Stomach (tissue), 9 donors: ENCODE data around the gene ST6GALNAC5. TPM values are rescaled to one million over a fixed set of nuclear protein-coding genes. Genes with fewer than 3 reads are reported as not detected.

Experiments used
- DNase-seq, 2 donors: peaks; one replicate each; pipeline versions ENCODE4 v3.0.0 to v3.0.0-alpha.2; 2013 to 2019
- H3K27ac ChIP-seq, 5 donors: fragments of 200-600 bp in 4 of 5; sonication (generic) in 4 of 5; one replicate each; pipeline ENCODE4 v1.5.1; 2013 to 2019; ENCODE audit warnings: mild to moderate bottlenecking in 1 of 5, moderate library complexity in 1 of 5
- H3K27me3 ChIP-seq, 3 donors: fragments of 200-600 bp; sonication (generic); one replicate each; pipeline ENCODE4 v1.5.1; 2017 to 2019; ENCODE audit warnings: mixed run types in 1 of 3
- H3K36me3 ChIP-seq, 4 donors: fragments of 200-600 bp; sonication (generic); 1 replicate in 3 of 4; 2 replicates in 1 of 4; pipeline ENCODE4 v1.5.1; 2016 to 2019
- H3K4me1 ChIP-seq, 4 donors: fragments of 200-600 bp; sonication (generic); one replicate each; pipeline ENCODE4 v1.5.1; 2016 to 2019
- H3K4me3 ChIP-seq, 4 donors: fragments of 200-600 bp; sonication (generic) in 3 of 4; one replicate each; pipeline ENCODE4 v1.5.1; 2016 to 2019; ENCODE audit warnings: mild to moderate bottlenecking in 1 of 4
- H3K9me3 ChIP-seq, 4 donors: fragments of 200-600 bp; sonication (generic); one replicate each; pipeline ENCODE4 v1.5.1; 2016 to 2019
- EP300 ChIP-seq: sonication (generic); formaldehyde crosslinking; IDR thresholded peaks from one replicate; pipeline ENCODE4 v1.6.1; 2017; ENCODE audit warnings: antibody characterized with exemption
- POLR2A ChIP-seq, 4 donors: fragments of 450-650 bp; IDR thresholded peaks; one replicate each; pipeline ENCODE4 v1.6.1; 2016; ENCODE audit warnings: antibody characterized with exemption in 4 of 4, control low read depth in 2 of 4, mild to moderate bottlenecking in 1 of 4, moderate library complexity in 1 of 4
- POLR2AphosphoS5 ChIP-seq, 3 donors: sonication (generic); formaldehyde crosslinking; IDR thresholded peaks; one replicate each; pipeline ENCODE4 v1.6.1; 2016; ENCODE audit warnings: antibody characterized with exemption in 3 of 3
- WGBS, 5 donors: extraction: QIAGEN DNeasy Blood & Tissue Kit in 3 of 5; methylation state at CpG; one replicate each; pipeline versions ENCODE4 v1.1.5 to v1.1.7; 2013 to 2018; 5-methylcytosine and 5-hydroxymethylcytosine counted together
- intact Hi-C: fragments of 100-400 bp; cut with DNase I; formaldehyde crosslinking; loops from one replicate; pipeline ENCODE4 v1.15.1; 2023; ENCODE audit warnings: low total_unique reads
- polyA plus RNA-seq, 3 donors: library from polyadenylated mRNA; stranded (reverse); fragments of 200-250 nt; gene quantifications; one replicate each; pipeline ENCODE4 v1.2.3, GENCODE V29; 2013
- total RNA-seq, 5 donors: library from RNA; depleted of rRNA; stranded (reverse); fragments of >200 nt; gene quantifications; one replicate each; pipeline versions ENCODE4 v1.1.0 to v1.2.3, GENCODE V29; 2014 to 2016
- TF ChIP-seq, protein P1 (sequence below), 7 experiments: fragments of 450-650 bp in 4 of 7; fragments of 200-600 bp in 3 of 7; sonication (generic) in 3 of 7; IDR thresholded peaks; one replicate each; pipeline ENCODE4 v1.5.1; 2016 to 2019; ENCODE audit warnings: antibody characterized with exemption in 7 of 7, control low read depth in 2 of 7, mild to moderate bottlenecking in 1 of 7
- donor health status: healthy with polysubstance abuse.
- donor health status: Bipolar disorder and iron deficiency.
- donor health status: healthy.

ST6GALNAC5 gene
- total and polyA plus RNA-seq, 8 donors, result 1.3 to 22.0 (median 2.9) TPM; not detected in 1

DNA sequence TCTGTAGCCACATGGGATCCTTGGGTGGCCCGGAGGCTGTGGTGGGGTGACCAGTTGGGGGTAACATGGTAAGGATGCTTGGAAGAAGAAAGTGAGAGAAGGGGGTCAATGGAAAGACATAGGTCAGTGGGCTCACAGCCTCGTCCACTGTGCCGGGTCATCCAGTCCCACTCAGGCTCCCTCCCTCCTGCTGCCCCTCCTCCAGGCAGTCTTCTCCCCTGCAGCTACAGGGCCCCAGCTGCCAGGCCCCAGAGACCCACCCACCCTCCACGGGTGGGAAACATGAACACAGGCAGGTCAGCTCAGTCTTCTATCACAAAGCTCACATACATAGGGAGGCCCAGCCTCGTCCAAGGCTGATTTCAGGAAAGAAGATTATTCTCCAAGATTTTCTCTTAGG lies 158.3 kb downstream of the ST6GALNAC5 start:
- Histone ChIP-seq H3K4me3 (no peak overlapping the region), H3K27ac (no peak overlapping the region), H3K36me3 (no peaks in the 10 kb centered on the region), H3K4me1 (peaks cover 0 to 2% (median 0%) of the 10 kb centered on the region in 4 donors), H3K9me3 (no peaks in the 10 kb centered on the region), H3K27me3 (no peaks in the 10 kb centered on the region)
- intact Hi-C loops, result no loop called here
- 67 to 96% (median 77%) methylated on average over 3 to 5 of the region's 5 CpGs for WGBS, 5 donors
- DNase-seq, result no peak
- TF ChIP-seq POLR2A (IDR thresholded peaks at IDR 0.05) (no peak), EP300 (no peak), POLR2AphosphoS5 (IDR thresholded peaks at IDR 0.05) (no peak)
- TF ChIP-seq, protein P1, sequence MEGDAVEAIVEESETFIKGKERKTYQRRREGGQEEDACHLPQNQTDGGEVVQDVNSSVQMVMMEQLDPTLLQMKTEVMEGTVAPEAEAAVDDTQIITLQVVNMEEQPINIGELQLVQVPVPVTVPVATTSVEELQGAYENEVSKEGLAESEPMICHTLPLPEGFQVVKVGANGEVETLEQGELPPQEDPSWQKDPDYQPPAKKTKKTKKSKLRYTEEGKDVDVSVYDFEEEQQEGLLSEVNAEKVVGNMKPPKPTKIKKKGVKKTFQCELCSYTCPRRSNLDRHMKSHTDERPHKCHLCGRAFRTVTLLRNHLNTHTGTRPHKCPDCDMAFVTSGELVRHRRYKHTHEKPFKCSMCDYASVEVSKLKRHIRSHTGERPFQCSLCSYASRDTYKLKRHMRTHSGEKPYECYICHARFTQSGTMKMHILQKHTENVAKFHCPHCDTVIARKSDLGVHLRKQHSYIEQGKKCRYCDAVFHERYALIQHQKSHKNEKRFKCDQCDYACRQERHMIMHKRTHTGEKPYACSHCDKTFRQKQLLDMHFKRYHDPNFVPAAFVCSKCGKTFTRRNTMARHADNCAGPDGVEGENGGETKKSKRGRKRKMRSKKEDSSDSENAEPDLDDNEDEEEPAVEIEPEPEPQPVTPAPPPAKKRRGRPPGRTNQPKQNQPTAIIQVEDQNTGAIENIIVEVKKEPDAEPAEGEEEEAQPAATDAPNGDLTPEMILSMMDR (IDR thresholded peaks at IDR 0.05), result no peak

DNA sequence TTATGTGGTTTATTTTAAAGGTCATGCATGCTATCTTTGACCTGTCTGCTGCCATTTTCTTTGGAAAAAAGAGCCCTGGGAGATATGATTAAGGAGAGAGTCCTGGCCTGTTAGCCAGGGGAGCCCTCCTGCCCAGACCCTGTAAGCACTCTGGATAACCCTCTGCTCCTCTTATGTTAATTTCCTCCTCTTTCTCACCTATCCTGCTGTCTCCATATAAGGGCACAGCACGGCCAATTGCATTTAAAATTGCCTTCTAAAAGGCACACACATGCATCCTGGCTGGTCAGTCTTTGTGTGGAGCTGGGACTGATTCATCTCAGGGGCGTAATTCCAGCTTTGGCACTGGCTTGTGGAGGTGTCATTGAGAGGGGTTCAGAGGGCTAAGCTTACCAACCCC lies 158.9 kb downstream of the ST6GALNAC5 start:
- no peak overlapping the region for H3K27ac ChIP-seq
- WGBS, 5 donors, result 62 to 74% (median 67%) methylated on average over 2 of the region's 2 CpGs
- no peak for TF ChIP-seq EP300
- TF ChIP-seq, protein P1 (IDR thresholded peaks at IDR 0.05), result no peak
- no peak for TF ChIP-seq POLR2A (IDR thresholded peaks at IDR 0.05)
- TF ChIP-seq POLR2AphosphoS5 (IDR thresholded peaks at IDR 0.05), result no peak
- H3K27me3 ChIP-seq, result no peaks in the 10 kb centered on the region
- peaks cover 0 to 6% (median 2%) of the 10 kb centered on the region in 4 donors for H3K4me1 ChIP-seq
- no peak overlapping the region for H3K4me3 ChIP-seq
- H3K36me3 ChIP-seq, result no peaks in the 10 kb centered on the region
- intact Hi-C loops, result no loop called here
- H3K9me3 ChIP-seq, result no peaks in the 10 kb centered on the region
- DNase-seq, result no peak

DNA sequence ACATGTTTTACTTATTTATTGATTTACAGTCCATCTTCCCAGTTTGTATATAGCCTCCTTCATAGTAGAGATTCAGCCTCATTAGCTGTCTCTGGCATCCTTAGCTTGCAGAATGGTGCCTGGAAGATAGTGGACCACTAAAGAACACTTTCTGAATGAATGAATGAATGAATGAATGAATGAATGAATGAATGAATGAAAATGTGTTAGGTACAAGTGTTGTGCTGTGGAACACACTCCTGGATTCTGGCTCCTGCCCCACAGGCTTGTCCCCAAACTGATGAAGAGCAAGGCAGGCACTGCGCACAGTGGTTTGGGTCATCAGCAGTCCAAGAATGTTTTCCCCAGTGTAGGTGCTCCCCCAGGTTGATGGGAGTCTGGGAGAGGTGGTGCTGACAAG lies 159.4 kb downstream of the ST6GALNAC5 start:
- Histone ChIP-seq H3K27ac (no peak overlapping the region), H3K4me1 (peaks cover 0 to 7% (median 3%) of the 10 kb centered on the region in 4 donors), H3K4me3 (no peak overlapping the region), H3K27me3 (no peaks in the 10 kb centered on the region), H3K9me3 (no peaks in the 10 kb centered on the region), H3K36me3 (no peaks in the 10 kb centered on the region)
- TF ChIP-seq POLR2AphosphoS5 (IDR thresholded peaks at IDR 0.05), result no peak
- no peak for TF ChIP-seq EP300
- TF ChIP-seq POLR2A (IDR thresholded peaks at IDR 0.05), result no peak
- TF ChIP-seq, protein P1 (IDR thresholded peaks at IDR 0.05), result no peak
- intact Hi-C loops, result no loop called here
- 88 to 100% (median 92%) methylated on average over 1 of the region's 1 CpG for WGBS, 5 donors
- DNase-seq, result no peak

DNA sequence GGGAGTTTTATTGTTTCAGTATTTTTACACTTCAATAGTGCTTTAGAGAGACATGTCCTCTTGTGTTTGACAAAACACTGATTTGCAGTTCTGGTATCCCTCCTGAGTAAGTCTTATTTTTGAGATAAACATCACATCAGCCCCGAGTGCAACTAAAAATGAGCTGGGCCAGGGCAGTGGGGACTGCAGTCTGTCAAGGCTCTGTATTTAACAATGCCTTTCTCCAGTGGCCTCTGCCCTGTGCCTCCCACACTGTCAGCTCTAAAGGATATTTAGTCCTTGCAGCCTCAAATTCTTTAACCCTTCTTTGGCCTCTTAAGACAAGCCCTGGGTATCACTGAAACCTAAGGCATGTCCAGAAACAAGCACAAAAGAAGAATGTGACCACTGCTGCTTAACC lies 160.6 kb downstream of the ST6GALNAC5 start:
- no peaks in the 10 kb centered on the region for H3K27me3 ChIP-seq
- intact Hi-C loops, result no loop called here
- no peak for TF ChIP-seq POLR2AphosphoS5 (IDR thresholded peaks at IDR 0.05)
- TF ChIP-seq POLR2A (IDR thresholded peaks at IDR 0.05), result no peak
- no peak for TF ChIP-seq EP300
- TF ChIP-seq, protein P1 (IDR thresholded peaks at IDR 0.05), result no peak

More for the DNA sequence above, 160.6 kb downstream of the ST6GALNAC5 start:
- peaks cover 0 to 7% (median 3%) of the 10 kb centered on the region in 4 donors for H3K4me1 ChIP-seq
- no peaks in the 10 kb centered on the region for H3K36me3 ChIP-seq
- no peaks in the 10 kb centered on the region for H3K9me3 ChIP-seq
- H3K27ac ChIP-seq, result no peak overlapping the region
- no peak overlapping the region for H3K4me3 ChIP-seq
- DNase-seq, result no peak
- WGBS, 5 donors, result 16 to 23% (median 19%) methylated on average over 1 of the region's 1 CpG
